DLD1 (cell line): Measurements from ENCODE around the gene PRDM16.

Source experiments
- in situ Hi-C: cut with HindIII; loops from 2 replicates; pipeline ENCODE4 v1.10.0; 2017; ENCODE audit warnings: low sequenced_read_pairs

PRDM16 gene

DNA sequence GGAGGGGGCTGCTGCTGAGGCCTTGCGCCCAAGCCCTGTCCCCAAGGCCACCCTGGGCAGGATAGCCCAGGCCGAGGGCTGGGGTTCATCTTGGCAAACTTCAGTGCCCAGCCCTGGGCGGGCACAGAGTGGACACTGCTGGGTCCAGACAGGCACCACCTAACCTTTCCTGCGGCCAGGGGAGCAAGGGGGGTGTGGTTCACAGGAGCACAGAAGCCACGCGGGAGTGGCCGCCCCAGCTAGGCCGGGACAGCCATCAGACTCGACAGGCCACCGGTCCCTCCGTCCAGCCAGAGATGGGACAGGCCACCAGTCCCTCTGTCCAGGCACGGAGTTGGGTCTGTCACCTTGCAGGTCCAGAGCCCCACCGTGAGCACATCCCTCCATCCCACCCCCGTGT lies 414.4 kb downstream of the PRDM16 start:
- in situ Hi-C loops: no loop called here

DNA sequence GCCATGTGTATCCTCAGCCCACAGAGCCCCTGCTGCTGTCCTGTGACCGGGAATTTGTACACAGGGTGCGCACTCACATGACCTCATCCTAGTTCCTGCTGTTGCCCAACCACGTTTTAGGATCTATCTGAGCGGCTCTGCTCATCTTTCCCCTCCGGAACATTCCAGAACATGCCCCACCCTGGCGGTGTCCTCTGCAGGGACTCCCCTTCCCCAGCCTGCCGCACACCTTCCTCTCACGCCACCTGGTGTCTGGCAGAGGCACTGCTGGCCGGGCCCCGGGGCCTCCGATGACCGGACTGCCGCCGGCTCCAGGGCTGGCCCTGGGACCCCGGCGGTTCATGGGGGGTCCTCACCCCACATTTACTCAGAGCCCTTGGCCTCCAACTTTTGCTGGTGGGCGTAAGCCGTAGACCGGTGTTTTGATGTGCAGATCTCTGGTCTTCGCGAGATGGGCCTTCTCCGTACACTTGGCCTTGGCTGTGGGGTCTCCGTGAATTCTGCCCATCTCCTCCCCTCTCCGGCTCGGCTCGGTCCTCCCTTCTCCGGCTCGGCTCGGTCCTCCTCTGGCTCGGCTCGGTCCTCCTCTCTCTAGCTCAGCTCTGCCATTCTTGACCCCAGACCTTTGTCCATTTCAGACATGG lies 414.9 kb downstream of the PRDM16 start:
- in situ Hi-C loops: no loop called here

DNA sequence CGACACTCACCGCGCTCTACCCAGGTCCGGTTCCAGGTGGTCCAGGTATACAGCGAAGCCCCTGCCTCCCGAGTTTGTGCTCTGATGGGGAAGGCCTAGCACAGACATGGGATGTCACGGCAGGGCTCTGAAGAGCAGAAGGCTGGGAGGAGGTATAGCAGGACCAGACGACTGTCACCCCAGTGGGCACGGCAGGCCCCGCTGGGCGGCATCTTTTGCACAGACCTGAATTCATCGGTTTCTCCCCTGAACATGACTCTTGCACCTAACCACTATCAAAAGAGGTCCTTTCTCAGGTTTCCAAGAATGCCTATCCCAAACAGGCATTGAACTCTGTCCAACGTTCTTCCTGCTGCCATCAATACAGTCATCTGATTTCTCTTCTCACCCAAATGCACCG lies 416.0 kb downstream of the PRDM16 start:
- in situ Hi-C loops: no loop called here
